ENCODE data around the gene AHNAK2. TPM values are rescaled to one million over a fixed set of nuclear protein-coding genes. Genes with fewer than 3 reads are reported as not detected.

Gene AHNAK2
- total RNA-seq, 1 experiment from 2014 or later = 1.6 TPM

DNA sequence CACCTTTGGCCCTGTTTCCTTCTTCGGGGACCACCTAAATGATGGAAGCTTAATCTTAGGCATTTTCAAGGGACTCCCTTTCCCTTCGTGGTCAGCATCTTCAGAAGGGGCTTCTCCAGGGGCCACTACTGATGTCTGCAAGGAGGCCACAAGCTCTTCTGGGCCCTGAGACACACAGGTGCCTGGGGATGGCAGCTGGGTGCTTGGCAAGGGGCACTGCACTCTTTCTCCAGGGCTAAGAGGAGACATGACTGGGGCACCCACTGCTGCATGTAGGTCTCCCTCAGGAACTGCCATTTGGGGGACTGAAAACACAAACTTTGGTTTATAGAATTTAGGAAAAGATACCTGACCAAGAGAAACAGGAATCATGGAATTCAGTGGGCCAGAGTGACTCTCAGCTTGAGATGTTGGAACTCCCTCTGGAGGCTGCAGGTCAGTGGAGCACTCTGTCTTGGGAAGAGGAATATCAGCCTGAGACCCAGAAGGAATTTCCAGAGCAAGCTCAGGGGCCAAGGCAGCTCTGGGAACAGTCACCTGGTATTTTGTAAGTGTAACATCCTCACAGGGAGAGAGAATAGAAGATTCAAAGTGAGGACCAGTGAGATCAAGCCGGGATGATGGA, 37.5 kb downstream of the AHNAK2 start:
- DNase-seq (ENCODE audit: low spot score) = peak; percentile 16

DNA sequence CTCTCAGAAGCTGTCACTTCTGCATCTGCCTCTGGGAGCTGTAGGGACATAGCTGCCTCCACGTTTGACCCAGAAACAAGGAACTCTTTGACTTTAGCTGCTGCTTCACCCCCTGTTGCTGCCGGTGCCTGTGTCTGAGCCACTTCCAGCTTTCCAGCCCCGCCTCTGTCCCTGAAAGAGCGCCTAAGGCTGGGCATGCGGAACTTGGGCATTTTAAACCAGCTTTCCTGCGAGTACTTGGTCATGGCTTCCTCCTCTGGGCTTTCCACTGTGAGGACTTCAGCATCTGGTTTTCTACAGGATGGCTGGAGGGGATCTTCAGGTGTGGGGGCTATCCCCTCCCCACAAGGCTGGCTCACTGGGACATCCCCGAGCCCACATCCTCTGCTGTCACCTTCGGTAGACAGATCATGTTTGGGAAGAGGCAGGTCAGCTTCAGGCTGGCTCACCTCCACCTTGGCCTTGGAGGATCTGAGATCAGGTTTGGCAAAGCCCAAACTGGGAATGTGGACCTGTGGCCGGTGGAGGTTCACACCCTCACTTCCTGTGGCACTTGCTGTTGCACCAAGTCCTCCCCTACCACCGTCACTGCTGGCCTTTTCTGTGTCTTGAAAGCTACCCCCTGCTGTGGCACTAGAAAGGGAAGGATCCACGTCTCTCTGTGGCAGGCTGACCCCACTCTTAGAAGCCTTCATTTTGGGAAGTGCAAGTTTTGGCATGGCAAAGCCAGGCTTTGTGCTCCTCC, 38.3 kb downstream of the AHNAK2 start:
- DNase-seq (ENCODE audit: low spot score) = no peak

DNA sequence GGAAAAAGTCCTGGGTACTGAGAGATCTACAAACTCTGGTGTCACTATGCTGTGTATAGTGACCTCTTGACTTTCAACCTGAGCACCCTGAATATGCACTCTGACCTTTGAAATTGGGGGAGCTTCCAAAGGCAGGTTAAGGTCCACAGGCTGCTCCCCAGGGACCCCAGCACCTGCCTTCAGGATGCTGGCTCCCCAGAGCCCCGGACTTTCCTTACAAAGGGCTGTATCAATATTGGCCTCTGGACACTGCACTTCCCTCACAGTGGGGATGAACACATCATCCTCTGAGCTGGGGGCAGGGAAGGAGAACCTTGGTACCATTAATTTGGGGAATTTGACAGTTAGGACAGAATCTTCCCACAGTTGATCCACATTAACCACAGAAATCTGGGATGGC, 39.2 kb downstream of the AHNAK2 start:
- DNase-seq (ENCODE audit: low spot score) = no peak

DNA sequence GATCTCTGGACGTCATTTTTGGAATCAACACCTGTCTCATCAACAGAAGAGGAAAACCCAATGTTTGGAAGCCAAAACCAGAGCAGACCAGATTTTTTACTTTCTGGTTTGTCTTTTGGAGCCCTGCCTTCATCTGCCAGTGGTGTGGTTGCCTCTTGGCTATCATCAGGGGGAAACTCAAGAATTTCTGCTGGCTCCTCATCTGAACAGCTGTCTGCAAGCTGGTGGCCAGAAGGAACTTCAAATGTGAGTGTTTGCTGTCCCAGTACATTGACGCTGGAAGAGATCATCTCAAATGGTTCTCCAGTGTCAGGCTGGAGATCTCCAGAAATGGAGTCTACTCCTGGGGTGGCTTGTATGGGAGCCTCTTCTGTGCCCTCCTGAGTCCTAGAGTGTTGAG, 39.7 kb downstream of the AHNAK2 start:
- DNase-seq (ENCODE audit: low spot score) = no peak

DNA sequence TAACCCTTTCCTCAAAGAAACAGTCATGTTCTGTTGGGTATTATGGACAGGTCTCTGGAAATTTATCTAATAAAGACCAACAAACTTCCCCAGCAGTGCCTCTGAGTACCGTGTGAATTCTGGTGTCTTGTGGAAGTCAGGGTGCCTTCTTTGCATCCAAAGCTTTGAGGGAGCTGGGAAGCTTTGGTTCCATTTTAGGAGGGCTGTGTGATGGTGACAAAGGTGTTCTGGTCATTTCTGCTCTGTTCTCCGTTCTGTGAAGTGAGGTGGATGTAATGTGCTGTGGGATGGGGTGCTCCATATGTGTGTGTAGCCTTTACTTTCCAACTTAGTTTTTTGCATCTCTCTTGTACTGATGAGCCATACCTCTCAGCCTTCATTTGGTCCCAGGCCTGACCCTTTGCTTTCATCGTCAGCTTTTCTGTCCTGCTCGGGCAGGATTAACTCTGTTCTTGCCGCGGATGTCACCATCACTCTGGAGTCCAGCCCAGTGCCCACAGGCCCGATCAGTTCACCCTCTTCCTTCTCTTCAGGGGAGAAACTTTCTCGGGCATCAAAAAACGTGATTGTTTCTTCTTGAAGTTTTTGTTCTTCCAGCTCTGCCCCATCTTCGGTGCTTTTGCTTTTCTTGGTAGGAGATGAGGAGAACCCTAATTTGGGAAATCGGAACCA, 40.3 kb downstream of the AHNAK2 start:
- no peak for DNase-seq (ENCODE audit: low spot score)

- DNase-seq (ENCODE audit: low spot score) = no peak
Observed at GRCh38 chr14:104937161-104937560, 41.0 kb downstream of the AHNAK2 start.

GRCh38 chr14:104936361-104937155, 41.6 kb downstream of the AHNAK2 start:
- DNase-seq (ENCODE audit: low spot score) = no peak

DNA sequence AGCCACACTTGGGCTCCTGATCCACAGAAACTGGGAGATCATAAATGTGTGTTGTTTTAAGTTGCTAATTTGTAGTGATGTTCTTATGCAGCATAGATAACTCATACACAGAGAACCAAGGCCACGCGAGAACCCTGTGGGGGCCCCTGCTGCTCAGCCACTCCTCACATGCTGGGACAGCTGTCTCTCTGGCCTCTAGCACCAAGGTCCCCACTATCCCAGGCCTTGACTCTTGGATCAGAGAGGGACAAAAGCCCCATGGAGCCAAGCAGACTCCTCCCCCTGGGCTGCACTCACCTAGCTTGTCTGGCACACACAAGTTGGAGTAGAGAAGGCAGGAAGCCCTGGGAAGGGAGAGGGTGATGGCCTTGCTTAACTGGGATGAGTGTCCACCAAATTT, 42.2 kb downstream of the AHNAK2 start:
- DNase-seq (ENCODE audit: low spot score) = no peak

- no peak for DNase-seq (ENCODE audit: low spot score)
Observed at GRCh38 chr14:104935026-104935650, 43.0 kb downstream of the AHNAK2 start.

DNA sequence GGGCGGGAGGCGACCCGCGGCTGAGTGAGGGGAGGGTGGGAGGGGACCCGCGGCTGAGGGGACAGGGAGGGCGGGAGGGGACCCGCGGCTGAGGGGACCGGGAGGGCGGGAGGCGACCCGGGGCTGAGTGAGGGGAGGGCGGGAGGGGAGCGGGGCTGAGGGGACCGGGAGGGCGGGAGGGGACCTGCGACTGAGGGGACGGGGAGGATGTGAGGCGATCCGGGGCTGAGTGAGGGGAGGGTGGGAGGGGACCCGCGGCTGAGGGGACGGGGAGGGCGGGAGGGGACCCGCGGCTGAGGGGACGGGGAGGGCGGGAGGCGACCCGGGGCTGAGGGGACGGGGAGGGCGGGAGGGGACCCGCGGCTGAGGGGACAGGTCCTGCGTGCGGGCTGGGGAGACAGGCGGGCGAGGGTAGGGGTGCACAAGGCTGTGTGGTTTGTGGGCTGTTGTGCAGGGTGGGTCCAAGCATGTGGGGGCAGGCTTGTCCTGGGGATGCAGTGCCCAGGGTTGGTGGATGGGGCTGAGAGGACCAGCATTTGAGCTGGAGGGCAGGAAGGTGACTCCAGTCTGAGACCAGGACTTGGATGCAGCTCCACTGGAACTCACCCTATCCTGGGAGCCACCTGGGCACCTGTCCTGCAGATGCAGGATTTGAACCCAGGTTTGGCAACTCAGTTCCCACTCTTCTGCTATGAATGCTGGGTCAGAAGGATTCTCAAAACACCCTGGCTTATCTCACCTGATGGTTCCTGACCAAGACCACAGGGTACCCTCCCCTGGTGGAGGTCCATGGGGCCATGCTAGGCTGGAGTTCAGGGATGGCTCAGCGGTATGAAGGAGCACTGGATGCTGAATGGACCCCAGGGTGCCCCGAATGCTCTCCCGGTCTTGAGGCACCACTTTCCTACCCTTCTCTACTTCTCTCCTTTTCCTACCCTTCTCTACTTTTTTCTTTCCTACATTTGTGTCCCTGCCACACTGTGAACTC, 44.1 kb downstream of the AHNAK2 start:
- DNase-seq (ENCODE audit: low spot score) = no peak

DNA sequence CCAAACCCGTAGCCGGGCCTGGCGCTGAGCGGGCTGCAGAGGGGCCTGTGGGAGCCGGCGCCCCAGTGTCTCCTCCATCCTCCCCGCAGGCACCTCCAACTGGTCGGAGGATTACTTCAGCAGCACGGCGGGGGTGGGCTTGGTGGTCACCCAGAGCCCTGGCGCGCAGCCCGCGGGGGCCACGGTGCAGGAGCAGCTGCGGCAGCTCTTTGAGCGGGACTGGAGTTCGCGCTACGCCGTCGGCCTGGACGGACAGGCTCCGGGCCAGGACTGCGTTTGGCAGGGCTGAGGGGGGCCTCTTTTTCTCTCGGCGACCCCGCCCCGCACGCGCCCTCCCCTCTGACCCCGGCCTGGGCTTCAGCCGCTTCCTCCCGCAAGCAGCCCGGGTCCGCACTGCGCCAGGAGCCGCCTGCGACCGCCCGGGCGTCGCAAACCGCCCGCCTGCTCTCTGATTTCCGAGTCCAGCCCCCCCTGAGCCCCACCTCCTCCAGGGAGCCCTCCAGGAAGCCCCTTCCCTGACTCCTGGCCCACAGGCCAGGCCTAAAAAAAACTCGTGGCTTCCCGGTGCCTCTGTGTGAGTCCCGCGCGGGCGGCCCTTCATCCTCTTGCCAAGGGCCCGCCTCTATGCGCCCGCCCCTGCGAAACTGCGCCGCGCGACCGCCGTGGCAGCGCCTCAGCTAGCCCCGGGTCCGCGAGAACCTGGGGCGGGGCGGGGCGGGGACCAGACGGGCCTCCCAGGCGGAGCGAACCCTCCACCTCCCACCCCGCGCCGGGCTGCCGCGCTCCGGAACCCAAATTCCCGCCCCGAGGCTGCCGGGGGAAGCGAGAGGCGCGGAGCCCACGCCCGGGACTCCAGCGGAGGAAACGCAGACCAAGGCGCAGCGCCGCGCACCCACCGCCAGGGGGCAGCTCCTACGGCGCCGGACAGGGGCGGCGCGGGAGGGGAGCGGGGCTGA, 45.2 kb downstream of the AHNAK2 start:
- peak; percentile 35 for DNase-seq (ENCODE audit: low spot score)

GRCh38 chr14:104931771-104932675, 46.2 kb downstream of the AHNAK2 start:
- no peak for DNase-seq (ENCODE audit: low spot score)

- DNase-seq (ENCODE audit: low spot score) = no peak
Observed at GRCh38 chr14:104931304-104931770, 46.8 kb downstream of the AHNAK2 start.

GRCh38 chr14:104930526-104931303, 47.5 kb downstream of the AHNAK2 start:
- DNase-seq (ENCODE audit: low spot score) = no peak

GRCh38 chr14:104929268-104930230, 48.6 kb downstream of the AHNAK2 start:
- no peak for DNase-seq (ENCODE audit: low spot score)

All from HT-29 (cell line).